Measurements from ENCODE around the gene SLC14A1.

DNA sequence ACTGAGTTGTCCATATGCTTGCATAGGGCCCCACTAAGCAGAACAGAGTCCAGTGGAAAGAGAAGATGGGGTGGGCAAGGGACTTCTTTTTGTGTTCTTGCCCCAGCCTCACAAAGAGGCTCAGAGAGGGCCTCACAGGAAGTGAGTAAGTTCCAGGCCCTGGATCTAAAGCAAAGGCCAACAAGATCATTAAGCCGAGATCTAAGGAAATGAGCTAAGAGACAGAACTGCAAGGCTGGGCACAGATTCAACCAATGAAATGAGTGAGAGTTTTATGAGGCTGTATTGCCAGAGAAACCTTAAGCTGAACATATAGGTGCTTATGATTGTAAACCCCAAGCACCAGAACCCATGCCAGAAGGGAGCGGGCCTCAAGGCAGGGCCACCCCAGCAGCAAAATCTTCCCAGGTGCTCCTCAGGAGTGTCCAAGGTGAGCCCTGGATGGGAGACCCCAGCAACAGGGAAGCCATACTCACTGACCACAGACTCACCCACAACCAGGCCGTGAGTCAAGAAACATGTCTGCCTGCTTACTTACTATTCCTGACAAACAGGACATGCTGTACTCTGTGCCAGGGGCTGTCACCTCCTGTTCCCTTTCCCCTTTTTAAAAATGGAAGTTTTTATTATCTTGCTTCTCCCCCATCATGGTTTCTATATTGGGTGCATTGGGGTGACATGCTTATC lies 40.2 kb downstream of the SLC14A1 start:
- TF ChIP-seq, protein P1, sequence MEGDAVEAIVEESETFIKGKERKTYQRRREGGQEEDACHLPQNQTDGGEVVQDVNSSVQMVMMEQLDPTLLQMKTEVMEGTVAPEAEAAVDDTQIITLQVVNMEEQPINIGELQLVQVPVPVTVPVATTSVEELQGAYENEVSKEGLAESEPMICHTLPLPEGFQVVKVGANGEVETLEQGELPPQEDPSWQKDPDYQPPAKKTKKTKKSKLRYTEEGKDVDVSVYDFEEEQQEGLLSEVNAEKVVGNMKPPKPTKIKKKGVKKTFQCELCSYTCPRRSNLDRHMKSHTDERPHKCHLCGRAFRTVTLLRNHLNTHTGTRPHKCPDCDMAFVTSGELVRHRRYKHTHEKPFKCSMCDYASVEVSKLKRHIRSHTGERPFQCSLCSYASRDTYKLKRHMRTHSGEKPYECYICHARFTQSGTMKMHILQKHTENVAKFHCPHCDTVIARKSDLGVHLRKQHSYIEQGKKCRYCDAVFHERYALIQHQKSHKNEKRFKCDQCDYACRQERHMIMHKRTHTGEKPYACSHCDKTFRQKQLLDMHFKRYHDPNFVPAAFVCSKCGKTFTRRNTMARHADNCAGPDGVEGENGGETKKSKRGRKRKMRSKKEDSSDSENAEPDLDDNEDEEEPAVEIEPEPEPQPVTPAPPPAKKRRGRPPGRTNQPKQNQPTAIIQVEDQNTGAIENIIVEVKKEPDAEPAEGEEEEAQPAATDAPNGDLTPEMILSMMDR (conservative IDR thresholded peaks at IDR 0.05; ENCODE audit: low read length): no peak
- no peak for TF ChIP-seq EZH2phosphoT487 (IDR thresholded peaks at IDR 0.05; ENCODE audit: borderline replicate concordance)

Measured in Loucy (cell line).